ENCODE measurements around the gene GLRX5. TPM values are rescaled to one million over a fixed set of nuclear protein-coding genes. Genes with fewer than 3 reads are reported as not detected.

The GLRX5 gene
- total RNA-seq, 2 experiments from 2014 or later = 11.3 to 11.9 TPM

GRCh38 chr14:95524706-95525512 lies 9.9 kb upstream of the GLRX5 start:
- ATAC-seq (ENCODE audit: poor library complexity) (no peak), DNase-seq (no peak)
- H3K9me3 Mint-ChIP-seq = no peaks in the 10 kb centered on the region
- Histone ChIP-seq H3K4me1 (ENCODE audit: insufficient read depth, low read length) (peaks cover 62% of the 10 kb centered on the region), H3K36me3 (ENCODE audit: insufficient read depth, low read length) (no peaks in the 10 kb centered on the region), H3K4me3 (ENCODE audit: low read length) (no peak overlapping the region), H3K27me3 (ENCODE audit: control insufficient read depth in 1 of 2, insufficient read depth in 2 of 2, low read length in 2 of 2) (no peaks in the 10 kb centered on the region), H3K27ac (ENCODE audit: low read depth in 1 of 2, low read length in 2 of 2) (peak overlapping the region; percentile 59 to 79), H3K9me3 (ENCODE audit: control insufficient read depth in 1 of 2, insufficient read depth in 1 of 2, low read length in 2 of 2) (no peaks in the 10 kb centered on the region)
- intact Hi-C loops (cut with DNase I, micrococcal nuclease) = loop anchor here (1.0 to 10.0 kb wide), 2 partner anchors 9 to 840 kb away; partner anchors contain the start of genes ATG2B (in 1 of the 2) and GSKIP (in 1 of the 2)
- TF ChIP-seq, protein P1, sequence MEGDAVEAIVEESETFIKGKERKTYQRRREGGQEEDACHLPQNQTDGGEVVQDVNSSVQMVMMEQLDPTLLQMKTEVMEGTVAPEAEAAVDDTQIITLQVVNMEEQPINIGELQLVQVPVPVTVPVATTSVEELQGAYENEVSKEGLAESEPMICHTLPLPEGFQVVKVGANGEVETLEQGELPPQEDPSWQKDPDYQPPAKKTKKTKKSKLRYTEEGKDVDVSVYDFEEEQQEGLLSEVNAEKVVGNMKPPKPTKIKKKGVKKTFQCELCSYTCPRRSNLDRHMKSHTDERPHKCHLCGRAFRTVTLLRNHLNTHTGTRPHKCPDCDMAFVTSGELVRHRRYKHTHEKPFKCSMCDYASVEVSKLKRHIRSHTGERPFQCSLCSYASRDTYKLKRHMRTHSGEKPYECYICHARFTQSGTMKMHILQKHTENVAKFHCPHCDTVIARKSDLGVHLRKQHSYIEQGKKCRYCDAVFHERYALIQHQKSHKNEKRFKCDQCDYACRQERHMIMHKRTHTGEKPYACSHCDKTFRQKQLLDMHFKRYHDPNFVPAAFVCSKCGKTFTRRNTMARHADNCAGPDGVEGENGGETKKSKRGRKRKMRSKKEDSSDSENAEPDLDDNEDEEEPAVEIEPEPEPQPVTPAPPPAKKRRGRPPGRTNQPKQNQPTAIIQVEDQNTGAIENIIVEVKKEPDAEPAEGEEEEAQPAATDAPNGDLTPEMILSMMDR (IDR thresholded peaks at IDR 0.05) = no peak
- H3K36me3 Mint-ChIP-seq (ENCODE audit: low read depth) = no peaks in the 10 kb centered on the region
- peak overlapping the region; percentile 89 for H3K27ac Mint-ChIP-seq
- ChIA-PET POLR2A (interaction anchor here (2.7 to 7.7 kb wide), 4 partner anchors 10 to 83 kb away, joined by 11 to 102 read pairs (median 32); partner anchors contain the start of genes GLRX5 and SYNE3), CTCF (interaction anchor here (1.5 kb wide), 1 partner anchor 44 kb away, joined by 3 read pairs; no protein-coding TSS in a partner anchor)
- H3K4me3 Mint-ChIP-seq = peak overlapping the region; percentile 18
- H3K4me1 Mint-ChIP-seq (ENCODE audit: low read depth) = peaks cover 67% of the 10 kb centered on the region
- H3K27me3 Mint-ChIP-seq = no peaks in the 10 kb centered on the region

- no peak for DNase-seq
- Mint-ChIP-seq H3K4me1 (ENCODE audit: low read depth) (peaks cover 60% of the 10 kb centered on the region), H3K4me3 (no peak overlapping the region), H3K36me3 (ENCODE audit: low read depth) (no peaks in the 10 kb centered on the region), H3K27me3 (no peaks in the 10 kb centered on the region), H3K9me3 (no peaks in the 10 kb centered on the region), H3K27ac (peak overlapping the region; percentile 89)
- POLR2A ChIA-PET = interaction anchor here (1.2 to 4.3 kb wide), 5 partner anchors 9 to 74 kb away, joined by 4 to 45 read pairs (median 18); partner anchors contain the start of genes GLRX5 and SYNE3
- CTCF ChIA-PET = interaction anchor here (2.4 kb wide), 1 partner anchor 73 kb away, joined by 9 read pairs; no protein-coding TSS in a partner anchor
- intact Hi-C loops (cut with DNase I, micrococcal nuclease) = loop anchor here (2.0 to 10.0 kb wide), 2 partner anchors 63 to 839 kb away; partner anchors contain the start of genes ATG2B (in 1 of the 2) and GSKIP (in 1 of the 2)
- Histone ChIP-seq H3K9me3 (ENCODE audit: control insufficient read depth in 1 of 2, insufficient read depth in 1 of 2, low read length in 2 of 2) (no peaks in the 10 kb centered on the region), H3K4me1 (ENCODE audit: insufficient read depth, low read length) (peaks cover 53% of the 10 kb centered on the region), H3K36me3 (ENCODE audit: insufficient read depth, low read length) (peaks cover 8% of the 10 kb centered on the region), H3K4me3 (ENCODE audit: low read length) (no peak overlapping the region), H3K27me3 (ENCODE audit: control insufficient read depth in 1 of 2, insufficient read depth in 2 of 2, low read length in 2 of 2) (no peaks in the 10 kb centered on the region), H3K27ac (ENCODE audit: low read depth in 1 of 2, low read length in 2 of 2) (no peak overlapping the region)
- no peak for ATAC-seq (ENCODE audit: poor library complexity)
- TF ChIP-seq, protein P1 (IDR thresholded peaks at IDR 0.05) = no peak
These were observed 8.9 kb upstream of the GLRX5 start for GRCh38 chr14:95525999-95526398.

DNA sequence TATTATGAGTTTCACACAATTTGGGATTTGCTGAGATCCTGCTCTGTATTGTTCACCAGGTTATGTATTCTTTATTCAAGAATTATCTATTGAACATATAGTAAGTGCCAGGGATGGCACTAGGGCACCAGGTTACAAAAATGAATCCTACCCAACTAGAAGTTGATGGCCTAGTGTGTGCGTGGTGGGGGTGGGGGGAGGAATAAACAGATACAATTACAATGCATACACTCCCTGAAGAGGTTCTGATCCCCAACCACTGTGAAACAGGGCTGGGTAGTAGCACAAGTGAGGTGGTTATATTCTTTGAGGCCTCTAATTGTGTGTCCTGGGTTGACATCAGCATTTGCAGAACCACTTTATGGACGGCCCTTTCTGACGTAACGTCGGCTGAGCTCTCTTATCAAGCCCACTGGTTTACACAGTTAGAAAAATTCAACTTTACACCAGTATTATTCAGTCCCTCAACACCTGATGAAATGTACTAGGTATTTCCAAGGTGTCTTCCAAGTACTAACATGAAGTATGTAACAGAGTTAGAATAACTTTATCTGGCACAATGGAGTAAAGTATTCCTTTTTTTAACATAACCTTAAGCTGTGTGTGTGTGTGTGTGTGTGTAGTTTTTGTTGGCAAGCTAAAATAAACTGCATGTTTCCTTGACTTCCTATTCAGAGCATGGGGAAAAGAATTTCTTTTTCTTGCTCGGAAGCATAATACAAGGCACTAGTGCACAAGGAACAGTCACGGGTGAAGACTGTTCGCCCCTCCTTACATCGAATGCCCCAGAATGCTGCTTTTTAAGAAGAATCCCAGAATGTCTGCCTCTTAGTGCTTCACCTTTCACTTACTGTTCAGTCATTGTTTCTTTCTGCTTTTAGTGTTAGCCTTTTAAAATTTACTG lies 8.1 kb upstream of the GLRX5 start:
- TF ChIP-seq, protein P1 (IDR thresholded peaks at IDR 0.05) = no peak
- no peak overlapping the region for H3K27ac ChIP-seq (ENCODE audit: low read depth in 1 of 2, low read length in 2 of 2)
- peaks cover 63% of the 10 kb centered on the region for H3K4me1 Mint-ChIP-seq (ENCODE audit: low read depth)
- H3K36me3 ChIP-seq (ENCODE audit: insufficient read depth, low read length) = peaks cover 14% of the 10 kb centered on the region
- H3K27me3 Mint-ChIP-seq = no peaks in the 10 kb centered on the region
- H3K4me3 ChIP-seq (ENCODE audit: low read length) = no peak overlapping the region
- intact Hi-C loops (cut with DNase I, micrococcal nuclease) = loop anchor here (1.0 to 10.0 kb wide), 4 partner anchors 10 to 838 kb away; partner anchors contain the start of genes ATG2B (in 1 of the 2), GSKIP (in 1 of the 2) and SYNE3 (in 1 of the 2)
- H3K27ac Mint-ChIP-seq = peak overlapping the region; percentile 89
- no peaks in the 10 kb centered on the region for H3K9me3 Mint-ChIP-seq
- peaks cover 45% of the 10 kb centered on the region for H3K4me1 ChIP-seq (ENCODE audit: insufficient read depth, low read length)
- CTCF ChIA-PET = interaction anchor here (0.7 to 2.4 kb wide), 26 partner anchors 8 to 247 kb away, joined by 3 to 33 read pairs (median 6); partner anchors contain the start of gene SYNE3
- no peaks in the 10 kb centered on the region for H3K9me3 ChIP-seq (ENCODE audit: control insufficient read depth in 1 of 2, insufficient read depth in 1 of 2, low read length in 2 of 2)
- no peak overlapping the region for H3K4me3 Mint-ChIP-seq
- POLR2A ChIA-PET = interaction anchor here (0.8 to 4.3 kb wide), 10 partner anchors 8 to 84 kb away, joined by 4 to 45 read pairs (median 6); partner anchors contain the start of genes GLRX5 and SYNE3
- H3K27me3 ChIP-seq (ENCODE audit: control insufficient read depth in 1 of 2, insufficient read depth in 2 of 2, low read length in 2 of 2) = no peaks in the 10 kb centered on the region
- H3K36me3 Mint-ChIP-seq (ENCODE audit: low read depth) = no peaks in the 10 kb centered on the region
- DNase-seq (no peak), ATAC-seq (ENCODE audit: poor library complexity) (no peak)

Data from CD4-positive, alpha-beta T cell (primary cell).